ENCODE measurements around the gene EXTL2.

EXTL2 gene

GRCh38 chr1:100926240-100926639 lies 31.6 kb upstream of the EXTL2 start:
- H3K4me3 ChIP-seq (ENCODE audit: low read length): no peak overlapping the region
- H3K27me3 ChIP-seq (ENCODE audit: control insufficient read depth, insufficient read depth, low read length): no peaks in the 10 kb centered on the region
- no peaks in the 10 kb centered on the region for H3K4me1 ChIP-seq (ENCODE audit: control insufficient read depth, insufficient read depth, low read length)
- H3K9ac ChIP-seq (ENCODE audit: low read length): no peak overlapping the region
- no peaks in the 10 kb centered on the region for H3K36me3 ChIP-seq (ENCODE audit: control insufficient read depth, insufficient read depth, low read length)
- H3K9me3 ChIP-seq (ENCODE audit: control insufficient read depth, low read length): no peaks in the 10 kb centered on the region

- H3K9ac ChIP-seq (ENCODE audit: low read length): no peak overlapping the region
- H3K4me3 ChIP-seq (ENCODE audit: low read length): no peak overlapping the region
- H3K36me3 ChIP-seq (ENCODE audit: control insufficient read depth, insufficient read depth, low read length): no peaks in the 10 kb centered on the region
- H3K27me3 ChIP-seq (ENCODE audit: control insufficient read depth, insufficient read depth, low read length): no peaks in the 10 kb centered on the region
- H3K9me3 ChIP-seq (ENCODE audit: control insufficient read depth, low read length): no peaks in the 10 kb centered on the region
- H3K4me1 ChIP-seq (ENCODE audit: control insufficient read depth, insufficient read depth, low read length): no peaks in the 10 kb centered on the region
Observed at GRCh38 chr1:100924991-100925390, 30.3 kb upstream of the EXTL2 start.

GRCh38 chr1:100924212-100924611 lies 29.6 kb upstream of the EXTL2 start:
- H3K36me3 ChIP-seq (ENCODE audit: control insufficient read depth, insufficient read depth, low read length): no peaks in the 10 kb centered on the region
- no peak overlapping the region for H3K4me3 ChIP-seq (ENCODE audit: low read length)
- H3K27me3 ChIP-seq (ENCODE audit: control insufficient read depth, insufficient read depth, low read length): no peaks in the 10 kb centered on the region
- H3K4me1 ChIP-seq (ENCODE audit: control insufficient read depth, insufficient read depth, low read length): no peaks in the 10 kb centered on the region
- no peaks in the 10 kb centered on the region for H3K9me3 ChIP-seq (ENCODE audit: control insufficient read depth, low read length)
- no peak overlapping the region for H3K9ac ChIP-seq (ENCODE audit: low read length)

GRCh38 chr1:100921110-100921706 lies 26.6 kb upstream of the EXTL2 start:
- Histone ChIP-seq H3K9me3 (ENCODE audit: control insufficient read depth, low read length) (no peaks in the 10 kb centered on the region), H3K9ac (ENCODE audit: low read length) (no peak overlapping the region), H3K36me3 (ENCODE audit: control insufficient read depth, insufficient read depth, low read length) (no peaks in the 10 kb centered on the region), H3K4me3 (ENCODE audit: low read length) (no peak overlapping the region), H3K27me3 (ENCODE audit: control insufficient read depth, insufficient read depth, low read length) (no peaks in the 10 kb centered on the region), H3K4me1 (ENCODE audit: control insufficient read depth, insufficient read depth, low read length) (no peaks in the 10 kb centered on the region)

DNA sequence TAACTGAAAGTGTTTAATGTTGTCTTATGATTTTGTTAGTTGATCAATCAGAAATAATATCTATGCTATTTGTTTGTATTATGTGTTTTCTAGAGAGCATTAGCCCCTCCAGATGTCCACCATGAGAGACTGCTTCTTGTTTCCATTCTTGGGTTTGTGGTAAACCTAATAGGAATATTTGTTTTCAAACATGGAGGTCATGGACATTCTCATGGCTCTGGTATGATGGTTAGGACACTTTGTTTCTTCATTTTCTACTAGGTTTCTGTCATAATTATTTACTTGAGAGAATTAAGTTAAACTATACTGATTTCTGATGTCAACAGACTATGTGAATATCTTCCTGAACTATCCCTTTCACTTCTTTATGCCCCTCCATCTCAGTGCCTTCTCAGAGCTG lies 17.4 kb upstream of the EXTL2 start:
- Histone ChIP-seq H3K9ac (ENCODE audit: low read length) (no peak overlapping the region), H3K36me3 (ENCODE audit: control insufficient read depth, insufficient read depth, low read length) (peaks cover 3% of the 10 kb centered on the region), H3K4me3 (ENCODE audit: low read length) (no peak overlapping the region), H3K4me1 (ENCODE audit: control insufficient read depth, insufficient read depth, low read length) (no peaks in the 10 kb centered on the region), H3K27me3 (ENCODE audit: control insufficient read depth, insufficient read depth, low read length) (no peaks in the 10 kb centered on the region), H3K9me3 (ENCODE audit: control insufficient read depth, low read length) (no peaks in the 10 kb centered on the region)

DNA sequence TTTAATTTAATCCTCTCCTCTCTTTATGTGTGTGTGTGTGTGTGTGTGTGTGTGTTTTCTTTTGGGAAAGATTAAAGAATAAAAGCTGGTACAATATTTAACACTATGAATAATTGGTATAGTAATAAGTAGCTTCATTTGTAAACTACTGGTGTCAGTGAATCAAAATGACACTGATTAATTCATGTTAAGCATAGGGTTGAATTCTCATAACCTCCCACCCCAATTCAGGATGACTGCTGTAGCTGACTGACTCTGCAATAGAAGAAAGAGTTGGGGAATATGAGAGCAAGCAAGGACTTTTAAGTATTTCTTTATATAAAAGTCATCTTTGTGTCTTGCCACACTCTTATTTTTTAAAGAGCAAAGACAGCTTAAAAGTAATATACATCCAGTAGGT lies 14.4 kb upstream of the EXTL2 start:
- Histone ChIP-seq H3K27me3 (ENCODE audit: control insufficient read depth, insufficient read depth, low read length) (no peaks in the 10 kb centered on the region), H3K9me3 (ENCODE audit: control insufficient read depth, low read length) (no peaks in the 10 kb centered on the region), H3K4me3 (ENCODE audit: low read length) (no peak overlapping the region), H3K4me1 (ENCODE audit: control insufficient read depth, insufficient read depth, low read length) (no peaks in the 10 kb centered on the region), H3K9ac (ENCODE audit: low read length) (no peak overlapping the region), H3K36me3 (ENCODE audit: control insufficient read depth, insufficient read depth, low read length) (peaks cover 3% of the 10 kb centered on the region)

GRCh38 chr1:100907887-100908286 lies 13.2 kb upstream of the EXTL2 start:
- Histone ChIP-seq H3K27me3 (ENCODE audit: control insufficient read depth, insufficient read depth, low read length) (no peaks in the 10 kb centered on the region), H3K9ac (ENCODE audit: low read length) (no peak overlapping the region), H3K36me3 (ENCODE audit: control insufficient read depth, insufficient read depth, low read length) (peaks cover 3% of the 10 kb centered on the region), H3K4me3 (ENCODE audit: low read length) (no peak overlapping the region), H3K4me1 (ENCODE audit: control insufficient read depth, insufficient read depth, low read length) (no peaks in the 10 kb centered on the region), H3K9me3 (ENCODE audit: control insufficient read depth, low read length) (no peaks in the 10 kb centered on the region)

DNA sequence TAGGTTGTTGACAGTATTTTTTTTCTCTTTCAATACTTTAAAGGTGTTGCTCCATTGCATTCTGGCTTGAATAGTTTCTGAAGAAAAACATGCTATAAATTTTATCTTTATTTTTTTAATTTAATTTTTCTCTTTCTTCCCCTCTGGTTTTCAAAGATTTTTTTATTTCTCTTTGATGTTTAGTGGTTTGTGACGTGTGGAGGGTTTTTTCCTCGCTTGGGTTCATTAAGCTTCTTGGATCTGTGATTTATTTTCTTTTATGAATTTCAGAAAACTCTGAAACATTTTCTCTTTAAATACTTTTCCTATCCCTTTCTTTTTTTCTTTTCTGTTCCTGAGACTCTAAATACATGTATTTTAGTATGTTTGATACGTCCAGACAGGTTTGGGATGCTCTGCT lies 10.5 kb upstream of the EXTL2 start:
- H3K4me1 ChIP-seq (ENCODE audit: control insufficient read depth, insufficient read depth, low read length): no peaks in the 10 kb centered on the region
- no peak overlapping the region for H3K4me3 ChIP-seq (ENCODE audit: low read length)
- no peaks in the 10 kb centered on the region for H3K27me3 ChIP-seq (ENCODE audit: control insufficient read depth, insufficient read depth, low read length)
- H3K36me3 ChIP-seq (ENCODE audit: control insufficient read depth, insufficient read depth, low read length): peaks cover 3% of the 10 kb centered on the region
- no peak overlapping the region for H3K9ac ChIP-seq (ENCODE audit: low read length)
- H3K9me3 ChIP-seq (ENCODE audit: control insufficient read depth, low read length): no peaks in the 10 kb centered on the region

- no peak overlapping the region for H3K9ac ChIP-seq (ENCODE audit: low read length)
- H3K27me3 ChIP-seq (ENCODE audit: control insufficient read depth, insufficient read depth, low read length): no peaks in the 10 kb centered on the region
- H3K4me1 ChIP-seq (ENCODE audit: control insufficient read depth, insufficient read depth, low read length): no peaks in the 10 kb centered on the region
- H3K4me3 ChIP-seq (ENCODE audit: low read length): no peak overlapping the region
- H3K36me3 ChIP-seq (ENCODE audit: control insufficient read depth, insufficient read depth, low read length): peaks cover 3% of the 10 kb centered on the region
- no peaks in the 10 kb centered on the region for H3K9me3 ChIP-seq (ENCODE audit: control insufficient read depth, low read length)
Observed at GRCh38 chr1:100904528-100904927, 9.9 kb upstream of the EXTL2 start.

- Histone ChIP-seq H3K9me3 (ENCODE audit: control insufficient read depth, low read length) (no peaks in the 10 kb centered on the region), H3K4me1 (ENCODE audit: control insufficient read depth, insufficient read depth, low read length) (no peaks in the 10 kb centered on the region), H3K9ac (ENCODE audit: low read length) (no peak overlapping the region), H3K4me3 (ENCODE audit: low read length) (no peak overlapping the region), H3K27me3 (ENCODE audit: control insufficient read depth, insufficient read depth, low read length) (no peaks in the 10 kb centered on the region), H3K36me3 (ENCODE audit: control insufficient read depth, insufficient read depth, low read length) (peaks cover under 1% of the 10 kb centered on the region)
Observed at GRCh38 chr1:100903777-100904176, 9.1 kb upstream of the EXTL2 start.

GRCh38 chr1:100902365-100902764 lies 7.7 kb upstream of the EXTL2 start:
- no peak overlapping the region for H3K4me3 ChIP-seq (ENCODE audit: low read length)
- peaks cover 2% of the 10 kb centered on the region for H3K4me1 ChIP-seq (ENCODE audit: control insufficient read depth, insufficient read depth, low read length)
- no peaks in the 10 kb centered on the region for H3K36me3 ChIP-seq (ENCODE audit: control insufficient read depth, insufficient read depth, low read length)
- no peaks in the 10 kb centered on the region for H3K9me3 ChIP-seq (ENCODE audit: control insufficient read depth, low read length)
- no peak overlapping the region for H3K9ac ChIP-seq (ENCODE audit: low read length)
- no peaks in the 10 kb centered on the region for H3K27me3 ChIP-seq (ENCODE audit: control insufficient read depth, insufficient read depth, low read length)

GRCh38 chr1:100896481-100896982 lies 1.9 kb upstream of the EXTL2 start:
- Histone ChIP-seq H3K9me3 (ENCODE audit: control insufficient read depth, low read length) (no peaks in the 10 kb centered on the region), H3K4me1 (ENCODE audit: control insufficient read depth, insufficient read depth, low read length) (peaks cover 12% of the 10 kb centered on the region), H3K9ac (ENCODE audit: low read length) (peak overlapping the region; percentile 92), H3K27me3 (ENCODE audit: control insufficient read depth, insufficient read depth, low read length) (no peaks in the 10 kb centered on the region), H3K4me3 (ENCODE audit: low read length) (peak overlapping the region; percentile 94), H3K36me3 (ENCODE audit: control insufficient read depth, insufficient read depth, low read length) (no peaks in the 10 kb centered on the region)
